RWPE2 (cell line): Measurements from ENCODE around the gene SLC30A5.

ENCODE experiments used
- ATAC-seq: fragments of 200-7000 bp; cut with Tn5 transposase; 3 replicates; pipeline ENCODE4 v1.9.1; 2021; ENCODE audit warnings: low read depth
- DNase-seq: peaks from one replicate; pipeline ENCODE4 v3.0.0-alpha.2; 2020; ENCODE audit warnings: low spot score
- H3K27ac ChIP-seq: fragments of 450-650 bp; 2 replicates; pipeline ENCODE4 v1.5.1; 2017; ENCODE audit warnings: mild to moderate bottlenecking; ENCODE audit not compliant: poor library complexity, severe bottlenecking
- H3K27me3 ChIP-seq: fragments of 250-450 bp; sonication (Bioruptor Pico); 2 replicates; pipeline ENCODE4 v1.5.1; 2021; ENCODE audit warnings: mild to moderate bottlenecking, moderate library complexity; ENCODE audit not compliant: insufficient read depth, poor library complexity, severe bottlenecking
- H3K36me3 ChIP-seq: fragments of 250-450 bp; sonication (Bioruptor Pico); 2 replicates; pipeline ENCODE4 v1.5.1; 2020; ENCODE audit warnings: low read depth, mild to moderate bottlenecking, moderate library complexity
- H3K4me1 ChIP-seq: fragments of 250-450 bp; sonication (Bioruptor Pico); 2 replicates; pipeline ENCODE4 v1.5.1; 2021; ENCODE audit warnings: mild to moderate bottlenecking, moderate library complexity; ENCODE audit not compliant: insufficient read depth, poor library complexity, severe bottlenecking
- H3K4me3 ChIP-seq: fragments of 250-450 bp; sonication (Bioruptor Pico); 2 replicates; pipeline ENCODE4 v1.5.1; 2021; ENCODE audit warnings: mild to moderate bottlenecking, moderate library complexity; ENCODE audit not compliant: severe bottlenecking
- H3K9me3 ChIP-seq: fragments of 250-450 bp; sonication (Bioruptor Pico); 2 replicates; pipeline ENCODE4 v1.5.1; 2021; ENCODE audit warnings: mild to moderate bottlenecking, moderate library complexity; ENCODE audit not compliant: severe bottlenecking
- TF ChIP-seq, protein P1 (sequence below): fragments of 450-650 bp; IDR thresholded peaks from one replicate; pipeline ENCODE4 v1.5.1; 2017; ENCODE audit warnings: mild to moderate bottlenecking, moderate library complexity; ENCODE audit not compliant: poor library complexity, severe bottlenecking

SLC30A5 gene

DNA sequence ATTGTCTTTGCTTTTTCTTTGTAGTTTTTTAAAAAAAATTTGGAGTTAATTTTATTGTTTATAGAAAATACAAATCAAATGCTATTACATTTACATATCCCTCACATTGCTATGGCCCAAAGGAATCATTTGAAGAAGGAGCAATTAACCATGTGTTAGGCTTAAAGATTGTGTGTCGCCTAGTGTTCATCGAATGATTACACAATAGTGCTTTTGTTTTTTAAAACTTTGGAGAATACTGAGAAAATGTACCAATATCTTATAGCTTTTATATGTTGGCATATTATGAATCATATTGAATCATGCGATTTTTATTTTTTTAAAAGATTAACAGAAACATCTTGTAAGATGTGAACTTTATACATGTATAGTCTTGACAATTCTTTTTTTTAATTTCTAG lies 21.7 kb downstream of the SLC30A5 start:
- no peak overlapping the region for H3K27ac ChIP-seq
- no peak overlapping the region for H3K4me3 ChIP-seq
- H3K27me3 ChIP-seq, result no peaks in the 10 kb centered on the region
- no peaks in the 10 kb centered on the region for H3K4me1 ChIP-seq
- DNase-seq (no peak), ATAC-seq (no peak)
- H3K36me3 ChIP-seq, result peaks cover 81% of the 10 kb centered on the region
- no peaks in the 10 kb centered on the region for H3K9me3 ChIP-seq
- TF ChIP-seq, protein P1, sequence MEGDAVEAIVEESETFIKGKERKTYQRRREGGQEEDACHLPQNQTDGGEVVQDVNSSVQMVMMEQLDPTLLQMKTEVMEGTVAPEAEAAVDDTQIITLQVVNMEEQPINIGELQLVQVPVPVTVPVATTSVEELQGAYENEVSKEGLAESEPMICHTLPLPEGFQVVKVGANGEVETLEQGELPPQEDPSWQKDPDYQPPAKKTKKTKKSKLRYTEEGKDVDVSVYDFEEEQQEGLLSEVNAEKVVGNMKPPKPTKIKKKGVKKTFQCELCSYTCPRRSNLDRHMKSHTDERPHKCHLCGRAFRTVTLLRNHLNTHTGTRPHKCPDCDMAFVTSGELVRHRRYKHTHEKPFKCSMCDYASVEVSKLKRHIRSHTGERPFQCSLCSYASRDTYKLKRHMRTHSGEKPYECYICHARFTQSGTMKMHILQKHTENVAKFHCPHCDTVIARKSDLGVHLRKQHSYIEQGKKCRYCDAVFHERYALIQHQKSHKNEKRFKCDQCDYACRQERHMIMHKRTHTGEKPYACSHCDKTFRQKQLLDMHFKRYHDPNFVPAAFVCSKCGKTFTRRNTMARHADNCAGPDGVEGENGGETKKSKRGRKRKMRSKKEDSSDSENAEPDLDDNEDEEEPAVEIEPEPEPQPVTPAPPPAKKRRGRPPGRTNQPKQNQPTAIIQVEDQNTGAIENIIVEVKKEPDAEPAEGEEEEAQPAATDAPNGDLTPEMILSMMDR, result no peak

DNA sequence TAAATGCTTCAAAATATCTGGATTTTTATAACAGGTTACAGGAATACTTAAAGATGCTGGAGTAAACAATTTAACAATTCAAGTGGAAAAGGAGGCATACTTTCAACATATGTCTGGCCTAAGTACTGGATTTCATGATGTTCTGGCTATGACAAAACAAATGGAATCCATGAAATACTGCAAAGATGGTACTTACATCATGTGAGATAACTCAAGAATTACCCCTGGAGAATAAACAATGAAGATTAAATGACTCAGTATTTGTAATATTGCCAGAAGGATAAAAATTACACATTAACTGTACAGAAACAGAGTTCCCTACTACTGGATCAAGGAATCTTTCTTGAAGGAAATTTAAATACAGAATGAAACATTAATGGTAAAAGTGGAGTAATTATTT lies 35.6 kb downstream of the SLC30A5 start:
- Histone ChIP-seq H3K9me3 (no peaks in the 10 kb centered on the region), H3K27ac (no peak overlapping the region), H3K4me1 (no peaks in the 10 kb centered on the region), H3K27me3 (no peaks in the 10 kb centered on the region), H3K36me3 (peaks cover 59% of the 10 kb centered on the region), H3K4me3 (no peak overlapping the region)
- no peak for DNase-seq
- ATAC-seq, result peak; percentile 58; the same call in 2 of the 3 replicates
- TF ChIP-seq, protein P1, result no peak

DNA sequence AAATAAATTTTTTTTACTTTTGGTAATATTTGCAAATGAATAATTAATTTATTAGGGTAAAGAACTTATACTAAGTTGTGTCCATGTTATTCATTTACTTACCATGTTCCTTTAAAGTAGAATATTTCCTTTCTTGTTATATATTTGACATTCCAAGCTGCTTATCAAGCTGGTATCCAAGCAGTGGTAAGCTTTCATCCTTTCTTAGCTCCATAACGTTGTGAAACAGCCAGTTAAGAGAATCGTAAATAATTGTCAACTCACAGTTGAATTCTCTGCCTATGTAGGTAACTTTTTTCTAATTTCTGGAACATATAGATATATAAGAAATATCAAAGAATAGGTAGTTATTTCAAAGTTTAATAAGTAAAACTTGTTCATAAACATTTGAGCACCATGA lies 36.4 kb downstream of the SLC30A5 start:
- no peaks in the 10 kb centered on the region for H3K27me3 ChIP-seq
- DNase-seq, result no peak
- no peaks in the 10 kb centered on the region for H3K9me3 ChIP-seq
- H3K27ac ChIP-seq, result no peak overlapping the region
- H3K36me3 ChIP-seq, result peaks cover 51% of the 10 kb centered on the region
- no peaks in the 10 kb centered on the region for H3K4me1 ChIP-seq
- no peak overlapping the region for H3K4me3 ChIP-seq
- no peak for ATAC-seq
- TF ChIP-seq, protein P1, result no peak

DNA sequence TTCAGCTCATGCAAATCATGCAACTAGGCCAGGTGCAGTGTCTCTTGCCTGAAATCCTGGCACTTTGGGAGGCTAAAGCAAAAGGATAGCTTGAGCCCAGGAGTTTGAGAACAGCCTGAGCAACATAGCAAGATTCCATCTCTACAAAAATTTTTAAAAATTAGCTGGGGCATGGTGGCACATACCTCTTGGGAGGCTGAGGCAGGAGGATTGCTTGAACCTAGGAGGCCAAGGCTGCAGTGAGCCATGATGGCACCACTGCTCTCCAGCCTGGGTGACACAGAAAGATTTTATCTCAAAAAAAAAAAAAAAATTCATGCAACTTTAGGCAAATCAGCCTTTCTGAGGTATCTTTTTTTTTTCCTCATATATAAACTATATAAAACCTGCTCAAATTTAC lies 37.5 kb downstream of the SLC30A5 start:
- no peak overlapping the region for H3K27ac ChIP-seq
- H3K4me1 ChIP-seq, result no peaks in the 10 kb centered on the region
- H3K4me3 ChIP-seq, result no peak overlapping the region
- no peaks in the 10 kb centered on the region for H3K9me3 ChIP-seq
- H3K27me3 ChIP-seq, result no peaks in the 10 kb centered on the region
- DNase-seq, result no peak
- peaks cover 45% of the 10 kb centered on the region for H3K36me3 ChIP-seq
- TF ChIP-seq, protein P1, result no peak
- no peak for ATAC-seq

DNA sequence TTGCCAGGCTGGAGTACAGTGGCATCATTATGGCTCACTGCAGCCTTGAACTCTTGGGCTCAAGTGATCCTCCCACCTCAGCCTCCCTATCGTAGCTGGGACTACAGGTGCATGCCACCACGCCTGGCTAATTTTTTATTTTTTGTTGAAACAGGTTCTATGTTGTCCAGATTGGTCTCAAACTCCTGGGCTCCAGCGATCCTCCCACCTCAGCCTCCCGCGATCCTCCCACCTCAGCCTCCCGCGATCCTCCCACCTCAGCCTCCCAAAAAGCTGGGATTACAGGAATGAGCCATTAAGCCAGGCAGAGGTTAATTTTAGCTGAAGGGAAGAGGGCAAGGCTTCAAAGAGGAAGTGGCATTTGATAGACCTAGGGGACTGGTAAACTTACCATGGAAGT lies 40.3 kb downstream of the SLC30A5 start:
- Histone ChIP-seq H3K9me3 (no peaks in the 10 kb centered on the region), H3K27ac (no peak overlapping the region), H3K27me3 (no peaks in the 10 kb centered on the region), H3K36me3 (peaks cover 20% of the 10 kb centered on the region), H3K4me3 (no peak overlapping the region), H3K4me1 (no peaks in the 10 kb centered on the region)
- no peak for DNase-seq
- TF ChIP-seq, protein P1, result no peak
- no peak for ATAC-seq
